Hepatocyte (in vitro differentiated cells): ENCODE measurements around the gene SLC6A3. TPM values are rescaled to one million over a fixed set of nuclear protein-coding genes. Genes with fewer than 3 reads are reported as not detected.

Source experiments
- DNase-seq: peaks from one replicate; pipeline ENCODE4 v3.0.0-alpha.2; 2016; ENCODE audit warnings: low spot score
- H2AFZ ChIP-seq: fragments of 200-600 bp; sonication (generic); 2 replicates; pipeline ENCODE4 v1.6.0; 2016; ENCODE audit warnings: antibody characterized with exemption, mild to moderate bottlenecking
- H3K27ac ChIP-seq: fragments of 200-600 bp; sonication (generic); 2 replicates; pipeline ENCODE4 v1.5.1; 2016; ENCODE audit warnings: mild to moderate bottlenecking
- H3K27me3 ChIP-seq: fragments of 200-600 bp; sonication (generic); 2 replicates; pipeline ENCODE4 v1.6.1; 2016
- H3K36me3 ChIP-seq: fragments of 200-600 bp; sonication (generic); replicated peaks from 2 replicates; pipeline ENCODE4 v1.5.1; 2016; ENCODE audit warnings: low read depth; ENCODE audit not compliant: insufficient read depth
- H3K4me1 ChIP-seq: fragments of 200-600 bp; sonication (generic); 2 replicates; pipeline ENCODE4 v1.5.1; 2016; ENCODE audit warnings: mild to moderate bottlenecking, moderate library complexity; ENCODE audit not compliant: insufficient read depth
- H3K4me2 ChIP-seq: fragments of 200-600 bp; sonication (generic); 2 replicates; pipeline ENCODE4 v1.6.0; 2016
- H3K4me3 ChIP-seq: fragments of 200-600 bp; sonication (generic); 2 replicates; pipeline ENCODE4 v1.5.1; 2016; ENCODE audit warnings: mild to moderate bottlenecking
- H3K79me2 ChIP-seq: fragments of 200-600 bp; sonication (generic); 2 replicates; pipeline ENCODE4 v1.6.0; 2017; ENCODE audit warnings: mild to moderate bottlenecking
- H3K9me2 ChIP-seq: fragments of 200-600 bp; sonication (generic); replicated peaks from 2 replicates; pipeline ENCODE4 v1.6.0; 2017; ENCODE audit warnings: mild to moderate bottlenecking; ENCODE audit not compliant: insufficient read depth
- H3K9me3 ChIP-seq: fragments of 200-600 bp; sonication (generic); 2 replicates; pipeline ENCODE4 v1.5.1; 2016; ENCODE audit warnings: low read depth, mild to moderate bottlenecking
- H4K20me1 ChIP-seq: fragments of 200-600 bp; sonication (generic); 2 replicates; pipeline ENCODE4 v1.6.0; 2016; ENCODE audit warnings: mild to moderate bottlenecking; ENCODE audit not compliant: insufficient read depth, poor library complexity, severe bottlenecking
- CTCF ChIP-seq: fragments of 200-600 bp; sonication (generic); IDR thresholded peaks from 2 replicates; pipeline ENCODE4 v1.5.1; 2016; ENCODE audit warnings: antibody characterized with exemption, mild to moderate bottlenecking; ENCODE audit not compliant: poor library complexity
- EZH2 ChIP-seq: fragments of 200-600 bp; sonication (generic); IDR thresholded peaks from 2 replicates; pipeline ENCODE4 v1.6.1; 2016; ENCODE audit warnings: antibody characterized with exemption, mild to moderate bottlenecking, borderline replicate concordance
- EZH2phosphoT487 ChIP-seq: fragments of 200-600 bp; sonication (generic); IDR thresholded peaks from one replicate; pipeline ENCODE4 v1.6.1; 2018; ENCODE audit warnings: antibody characterized with exemption, mild to moderate bottlenecking, low read depth, moderate library complexity; ENCODE audit not compliant: unreplicated experiment, severe bottlenecking
- WGBS: methylation state at CpG from one replicate; pipeline ENCODE4 v1.1.6; 2016; ENCODE audit warnings: low lambda C conversion rate; ENCODE audit errors: missing lambda C conversion rate; 5-methylcytosine and 5-hydroxymethylcytosine counted together
- polyA plus RNA-seq: library from polyadenylated mRNA; unstranded; fragments of >200 nt; fragmentation: Nextera tagmentation; extraction: Ambion mirVana; gene quantifications from 2 replicates; pipeline ENCODE4 v1.2.1, GENCODE V29; 2016
- total RNA-seq: library from RNA; depleted of rRNA; stranded (reverse); fragments of >200 nt; gene quantifications from 2 replicates; pipeline ENCODE4 v1.2.3, GENCODE V29; 2014

The SLC6A3 gene
- total and polyA plus RNA-seq, 2 experiments from 2014 or later, result not detected

GRCh38 chr5:1404062-1404461 is 41.2 kb downstream of the SLC6A3 start:
- H3K27me3 ChIP-seq, result no peaks in the 10 kb centered on the region
- no peak for DNase-seq
- no peak overlapping the region for H2AFZ ChIP-seq
- H3K9me3 ChIP-seq, result no peaks in the 10 kb centered on the region
- H3K36me3 ChIP-seq, result no peaks in the 10 kb centered on the region
- H4K20me1 ChIP-seq, result no peaks in the 10 kb centered on the region
- H3K79me2 ChIP-seq, result no peaks in the 10 kb centered on the region
- H3K4me1 ChIP-seq, result no peaks in the 10 kb centered on the region
- no peak overlapping the region for H3K4me3 ChIP-seq
- TF ChIP-seq EZH2phosphoT487 (no peak), EZH2 (no peak), CTCF (no peak)
- H3K27ac ChIP-seq, result no peak overlapping the region
- no peak overlapping the region for H3K4me2 ChIP-seq
- H3K9me2 ChIP-seq, result no peaks in the 10 kb centered on the region
- WGBS, result 76% methylated on average over 12 of the region's 12 CpGs

GRCh38 chr5:1402611-1403255 is 42.5 kb downstream of the SLC6A3 start:
- Histone ChIP-seq H3K4me2 (no peak overlapping the region), H3K9me3 (no peaks in the 10 kb centered on the region), H3K27me3 (peaks cover 2% of the 10 kb centered on the region), H3K27ac (no peak overlapping the region), H2AFZ (no peak overlapping the region), H3K79me2 (no peaks in the 10 kb centered on the region), H3K4me3 (no peak overlapping the region), H3K4me1 (no peaks in the 10 kb centered on the region), H3K9me2 (no peaks in the 10 kb centered on the region), H4K20me1 (no peaks in the 10 kb centered on the region), H3K36me3 (no peaks in the 10 kb centered on the region)
- WGBS, result 92% methylated on average over 24 of the region's 24 CpGs
- DNase-seq, result no peak
- no peak for TF ChIP-seq EZH2phosphoT487
- TF ChIP-seq CTCF, result no peak
- TF ChIP-seq EZH2, result no peak

- Histone ChIP-seq H3K9me2 (no peaks in the 10 kb centered on the region), H3K4me3 (no peak overlapping the region), H3K27ac (no peak overlapping the region), H3K4me2 (no peak overlapping the region), H3K79me2 (no peaks in the 10 kb centered on the region), H4K20me1 (no peaks in the 10 kb centered on the region), H3K9me3 (no peaks in the 10 kb centered on the region), H3K4me1 (no peaks in the 10 kb centered on the region), H3K36me3 (no peaks in the 10 kb centered on the region), H2AFZ (no peak overlapping the region), H3K27me3 (peaks cover 7% of the 10 kb centered on the region)
- no peak for TF ChIP-seq EZH2phosphoT487
- no peak for TF ChIP-seq EZH2
- no peak for TF ChIP-seq CTCF
- no peak for DNase-seq
- WGBS, result 72% methylated on average over 14 of the region's 14 CpGs
These were observed 43.6 kb downstream of the SLC6A3 start for GRCh38 chr5:1401536-1402138.
